Spleen (tissue), 7 donors: ENCODE measurements around the gene EPS8.

Experiments
- CTCF ChIP-seq, 11 experiments: fragments of 200-600 bp in 7 of 11; fragments of 450-650 bp in 4 of 11; sonication (generic) in 4 of 11; IDR thresholded peaks in 8 of 11; conservative IDR thresholded peaks in 3 of 11; 1 replicate in 7 of 11; 2 replicates in 4 of 11; pipeline versions ENCODE4 v1.4.0 to v1.8.0; 2016 to 2021; ENCODE audit warnings: antibody characterized with exemption in 11 of 11, inconsistent platforms in 4 of 11, mild to moderate bottlenecking in 1 of 11
- POLR2A ChIP-seq, 3 donors: fragments of 450-650 bp; IDR thresholded peaks; one replicate each; pipeline ENCODE4 v1.5.1; 2017; ENCODE audit warnings: antibody characterized with exemption in 3 of 3, mild to moderate bottlenecking in 1 of 3
- POLR2AphosphoS5 ChIP-seq, 3 donors: sonication (generic); formaldehyde crosslinking; IDR thresholded peaks; one replicate each; pipeline ENCODE4 v1.5.1; 2017; ENCODE audit warnings: antibody characterized with exemption in 3 of 3
- donor health status: DM: no; HTN: no; CAD: no; lungs with moderate emphysema.
- donor health status: DM: no; HTN: no; CAD: no.
- donor health status: DM: no; HTN: no; CAD: no.

- TF ChIP-seq POLR2AphosphoS5 (IDR thresholded peaks at IDR 0.05) (no peak), POLR2A (IDR thresholded peaks at IDR 0.05) (no peak), CTCF (IDR thresholded peaks at IDR 0.05 in 8 of 11, conservative IDR thresholded peaks at IDR 0.05 in 3 of 11) (no peak)
Measured at GRCh38 chr12:15597125-15597830, 191.9 kb downstream of the EPS8 start.
